SK-N-SH (cell line): ENCODE data around the gene RHOT2. TPM values are rescaled to one million over a fixed set of nuclear protein-coding genes. Genes with fewer than 3 reads are reported as not detected.
A peak's percentile ranks its signal among the peaks of the same experiment; 100 is the strongest.

Source experiments
- CTCF ChIA-PET: fragments of 300-600, 350-600 bp; formaldehyde crosslinking; extraction: SDS; loops from one replicate; lab custom pipeline; 2021; lab: Yijun Ruan, JAX
- POLR2A ChIA-PET: fragments of 350-600 bp; sonication (Branson Sonifier 250); formaldehyde crosslinking; extraction: SDS; loops from one replicate; lab custom pipeline; 2020; ENCODE audit warnings: antibody characterized with exemption, inconsistent platforms; lab: Yijun Ruan, JAX
- DNase-seq: peaks from one replicate; pipeline ENCODE4 v3.0.0; 2012
- H2AFZ ChIP-seq: fragments of 200-600 bp; sonication (generic); 2 replicates; pipeline ENCODE4 v1.8.1; 2016; ENCODE audit warnings: antibody characterized with exemption, mild to moderate bottlenecking, low read depth
- H3F3A ChIP-seq: fragments of 200-600 bp; sonication (generic); replicated peaks from 2 replicates; pipeline ENCODE3; 2016; ENCODE audit warnings: antibody characterized with exemption, mild to moderate bottlenecking; ENCODE audit not compliant: insufficient read depth
- H3K27ac ChIP-seq, 2 experiments: fragments of 200-500 bp in 1 of 2; fragments of 200-600 bp in 1 of 2; sonication (Bioruptor generic) in 1 of 2; sonication (generic), shearing (Covaris generic) in 1 of 2; 2 replicates each; pipeline versions ENCODE4 v1.5.1 to v1.6.1; 2014 to 2016; ENCODE audit warnings: low read depth in 2 of 2, inconsistent platforms in 1 of 2, low read length in 1 of 2, mild to moderate bottlenecking in 1 of 2, mixed read lengths in 1 of 2
- H3K27me3 ChIP-seq: fragments of 200-600 bp; sonication (generic), shearing (Covaris generic); 2 replicates; pipeline ENCODE4 v1.6.1; 2016; ENCODE audit warnings: mixed run types; ENCODE audit not compliant: insufficient read depth
- H3K36me3 ChIP-seq, 2 experiments: fragments of 200-500 bp in 1 of 2; fragments of 200-600 bp in 1 of 2; sonication (Bioruptor generic) in 1 of 2; sonication (generic) in 1 of 2; replicated peaks in 1 of 2; 2 replicates each; pipeline versions ENCODE3 to v1.5.1; 2014 to 2016; ENCODE audit warnings: low read length in 1 of 2, mild to moderate bottlenecking in 1 of 2; ENCODE audit not compliant: insufficient read depth in 2 of 2, control insufficient read depth in 1 of 2
- H3K4me1 ChIP-seq, 2 experiments: fragments of 200-500 bp in 1 of 2; fragments of 200-600 bp in 1 of 2; sonication (Bioruptor generic) in 1 of 2; sonication (generic), shearing (Covaris generic) in 1 of 2; 2 replicates each; pipeline versions ENCODE4 v1.5.1 to v1.6.1; 2014 to 2016; ENCODE audit warnings: low read depth in 1 of 2, low read length in 1 of 2, mixed run types in 1 of 2; ENCODE audit not compliant: insufficient read depth in 2 of 2, control insufficient read depth in 1 of 2
- H3K4me2 ChIP-seq: fragments of 200-600 bp; sonication (generic), shearing (Covaris generic); 2 replicates; pipeline ENCODE4 v1.6.1; 2017; ENCODE audit warnings: mixed run types
- H3K4me3 ChIP-seq, 2 experiments: fragments of 200-500 bp in 1 of 2; fragments of 200-600 bp in 1 of 2; sonication (Bioruptor generic) in 1 of 2; sonication (generic), shearing (Covaris generic) in 1 of 2; 2 replicates each; pipeline versions ENCODE4 v1.5.1 to v1.8.1; 2014 to 2016; ENCODE audit warnings: low read depth in 2 of 2, inconsistent platforms in 1 of 2, low read length in 1 of 2, mild to moderate bottlenecking in 1 of 2, mixed read lengths in 1 of 2, moderate library complexity in 1 of 2
- H3K79me2 ChIP-seq: fragments of 200-600 bp; sonication (generic); 2 replicates; pipeline ENCODE4 v1.8.1; 2017; ENCODE audit warnings: mild to moderate bottlenecking; ENCODE audit not compliant: insufficient read depth
- H3K9ac ChIP-seq: fragments of 200-600 bp; sonication (generic); 2 replicates; pipeline ENCODE4 v1.6.1; 2017; ENCODE audit warnings: mixed run types
- H3K9me2 ChIP-seq: fragments of 200-600 bp; sonication (generic); 2 replicates; pipeline ENCODE4 v1.6.1; 2017; ENCODE audit warnings: mixed run types
- H3K9me3 ChIP-seq: fragments of 200-600 bp; sonication (generic); 2 replicates; pipeline ENCODE4 v1.6.1; 2017; ENCODE audit warnings: mixed run types, mild to moderate bottlenecking, moderate library complexity
- H4K20me1 ChIP-seq: fragments of 200-600 bp; sonication (generic); 2 replicates; pipeline ENCODE4 v1.6.1; 2017; ENCODE audit warnings: mild to moderate bottlenecking, mixed run types; ENCODE audit not compliant: insufficient read depth
- CHD2 ChIP-seq: fragments of 150-350 bp; IDR thresholded peaks from 2 replicates; pipeline ENCODE4 v1.6.1; 2018; ENCODE audit warnings: low read length; ENCODE audit not compliant: partially characterized antibody
- FOXJ3 ChIP-seq: sonication (generic); formaldehyde crosslinking; IDR thresholded peaks from 2 replicates; pipeline ENCODE4 v1.5.1; 2020; ENCODE audit warnings: mild to moderate bottlenecking, missing genetic modification reagents
- MXI1 ChIP-seq: IDR thresholded peaks from 2 replicates; pipeline ENCODE4 v1.6.1; 2012; ENCODE audit warnings: mild to moderate bottlenecking, low read depth, low read length, improper control_type of control experiment
- NRF1 ChIP-seq: IDR thresholded peaks from 2 replicates; pipeline ENCODE4 v1.6.1; 2012; ENCODE audit warnings: low read depth, mild to moderate bottlenecking, low read length
- POLR2AphosphoS5 ChIP-seq: IDR thresholded peaks from 2 replicates; pipeline ENCODE4 v1.6.1; 2012; ENCODE audit warnings: low read depth, low read length
- RCOR1 ChIP-seq: fragments of 150-350 bp; IDR thresholded peaks from 2 replicates; pipeline ENCODE4 v1.6.1; 2017; ENCODE audit warnings: antibody characterized with exemption, low read length
- TAF1 ChIP-seq: IDR thresholded peaks from 2 replicates; pipeline ENCODE4 v1.6.1; 2012; ENCODE audit warnings: low read depth, mild to moderate bottlenecking, low read length, moderate library complexity, borderline replicate concordance
- WGBS: methylation state at CpG from one replicate; pipeline ENCODE4 v1.1.6; 2017; ENCODE audit warnings: low lambda C conversion rate; 5-methylcytosine and 5-hydroxymethylcytosine counted together
- polyA plus RNA-seq, 3 experiments: library from polyadenylated mRNA; depleted of rRNA; stranded (reverse); fragments of >200 nt; gene quantifications; 2 replicates each; pipeline ENCODE4 v1.2.3, GENCODE V29; 2012
- TF ChIP-seq, protein P1 (sequence below): fragments of 200-600 bp; sonication (generic); IDR thresholded peaks from 2 replicates; pipeline ENCODE4 v1.6.1; 2017; ENCODE audit warnings: antibody characterized with exemption, mild to moderate bottlenecking, moderate library complexity
- TF ChIP-seq, protein P2 (sequence below): IDR thresholded peaks from 2 replicates; pipeline ENCODE4 v1.4.0; 2012; ENCODE audit warnings: low read depth, borderline replicate concordance

Gene RHOT2
- polyA plus RNA-seq, 1 of the 3 experiments (the other 2 are of a cell fraction), result 229 TPM

DNA sequence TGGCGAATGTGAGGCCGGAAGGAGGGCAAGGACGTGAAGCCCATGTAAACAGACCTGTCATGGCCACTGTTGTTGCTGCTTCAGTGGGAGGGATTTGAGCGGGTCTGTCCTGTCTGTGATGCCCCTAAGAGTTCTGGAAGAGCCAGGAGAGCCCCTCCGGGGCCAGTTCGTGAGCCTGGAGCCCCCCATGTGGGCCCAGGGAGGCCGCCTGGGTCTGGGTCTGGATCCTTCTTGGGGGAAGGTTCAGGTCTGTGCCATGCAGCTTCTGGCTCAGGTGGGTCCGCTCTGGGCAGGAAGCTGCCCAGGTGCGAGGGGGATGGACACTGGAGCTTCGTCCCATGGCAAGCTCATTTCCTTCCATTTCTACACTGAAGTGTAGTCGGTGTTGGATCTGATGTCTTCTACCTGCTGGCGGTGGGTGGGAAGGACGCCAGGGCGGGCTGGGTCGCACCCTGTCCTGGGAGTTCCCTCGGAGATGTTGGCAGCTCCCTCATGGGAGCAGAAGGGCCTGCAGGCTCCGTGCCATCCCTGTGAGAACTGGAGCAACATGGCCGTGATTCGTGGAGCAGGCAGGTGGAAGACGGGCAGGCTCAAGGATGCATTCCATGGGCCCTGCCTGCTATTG, 48.3 kb upstream of the RHOT2 start (continued):
- TF ChIP-seq CHD2 (no peak), RCOR1 (no peak), TAF1 (no peak), MXI1 (no peak), NRF1 (no peak), POLR2AphosphoS5 (no peak)
- TF ChIP-seq, protein P1, sequence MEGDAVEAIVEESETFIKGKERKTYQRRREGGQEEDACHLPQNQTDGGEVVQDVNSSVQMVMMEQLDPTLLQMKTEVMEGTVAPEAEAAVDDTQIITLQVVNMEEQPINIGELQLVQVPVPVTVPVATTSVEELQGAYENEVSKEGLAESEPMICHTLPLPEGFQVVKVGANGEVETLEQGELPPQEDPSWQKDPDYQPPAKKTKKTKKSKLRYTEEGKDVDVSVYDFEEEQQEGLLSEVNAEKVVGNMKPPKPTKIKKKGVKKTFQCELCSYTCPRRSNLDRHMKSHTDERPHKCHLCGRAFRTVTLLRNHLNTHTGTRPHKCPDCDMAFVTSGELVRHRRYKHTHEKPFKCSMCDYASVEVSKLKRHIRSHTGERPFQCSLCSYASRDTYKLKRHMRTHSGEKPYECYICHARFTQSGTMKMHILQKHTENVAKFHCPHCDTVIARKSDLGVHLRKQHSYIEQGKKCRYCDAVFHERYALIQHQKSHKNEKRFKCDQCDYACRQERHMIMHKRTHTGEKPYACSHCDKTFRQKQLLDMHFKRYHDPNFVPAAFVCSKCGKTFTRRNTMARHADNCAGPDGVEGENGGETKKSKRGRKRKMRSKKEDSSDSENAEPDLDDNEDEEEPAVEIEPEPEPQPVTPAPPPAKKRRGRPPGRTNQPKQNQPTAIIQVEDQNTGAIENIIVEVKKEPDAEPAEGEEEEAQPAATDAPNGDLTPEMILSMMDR, result no peak
- TF ChIP-seq, all 33 proteins: peak for 0

DNA sequence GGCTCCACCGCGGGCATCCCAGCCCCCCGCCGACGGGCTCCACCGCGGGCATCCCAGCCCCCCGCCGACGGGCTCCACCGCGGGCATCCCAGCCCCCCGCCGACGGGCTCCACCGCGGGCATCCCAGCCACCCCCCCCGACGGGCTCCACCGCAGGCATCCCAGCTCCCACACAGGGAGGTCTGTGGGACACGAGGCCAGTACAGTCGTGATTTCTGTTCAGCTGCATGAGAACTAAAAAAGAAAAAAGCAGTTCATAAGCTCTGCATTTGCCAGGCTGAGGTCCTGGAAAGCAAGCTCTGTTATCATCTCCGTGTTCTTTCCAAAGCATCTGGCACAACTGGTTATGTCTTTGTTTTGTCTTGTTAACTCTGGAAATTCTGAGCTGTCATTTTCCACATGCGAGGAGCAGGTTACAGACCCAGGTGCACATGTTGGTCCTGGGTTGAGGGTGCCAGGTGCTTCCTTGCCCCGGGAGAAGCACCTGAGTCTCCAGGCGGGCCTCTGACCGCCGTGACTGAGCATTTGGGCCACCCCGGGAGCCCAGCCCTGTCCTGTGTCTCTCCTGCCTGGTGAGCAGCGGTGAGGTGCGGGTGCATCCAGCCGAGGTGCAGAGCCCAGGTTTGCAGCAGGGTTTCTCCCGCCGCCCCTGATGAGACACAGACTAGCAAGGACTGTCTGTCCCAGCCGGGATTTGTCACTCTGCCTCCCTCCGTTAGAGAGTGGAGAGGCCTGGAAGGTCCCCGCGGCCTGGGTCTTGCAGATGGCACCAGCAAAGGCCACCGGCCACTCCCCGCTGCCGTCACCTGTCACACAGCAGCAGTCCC, 47.0 kb upstream of the RHOT2 start:
- no peak overlapping the region for H3K9ac ChIP-seq
- no peak overlapping the region for H3K27ac ChIP-seq
- H3K4me2 ChIP-seq, result no peak overlapping the region
- peaks cover 0 to 13% of the 10 kb centered on the region in 2 experiments; a peak in 1 of 4 replicates for H3K4me1 ChIP-seq
- ChIA-PET POLR2A (interaction anchor here (1.1 kb wide), 1 partner anchor 219 kb away, joined by 3 read pairs; the partner anchor contains the start of gene DECR2), CTCF (interaction anchor here (2.5 kb wide), 1 partner anchor 20 kb away, joined by 9 read pairs; no protein-coding TSS in a partner anchor)
- DNase-seq, result peak; percentile 39
- H3F3A ChIP-seq, result peaks cover 5% of the 10 kb centered on the region
- H3K36me3 ChIP-seq, result peaks cover 0 to 1% of the 10 kb centered on the region in 2 experiments
- no peaks in the 10 kb centered on the region for H3K9me2 ChIP-seq
- H3K4me3 ChIP-seq, result no peak overlapping the region
- no peaks in the 10 kb centered on the region for H3K9me3 ChIP-seq
- peaks cover 10% of the 10 kb centered on the region; the same call in 1 of the 2 replicates for H4K20me1 ChIP-seq
- H3K79me2 ChIP-seq, result peaks cover 5% of the 10 kb centered on the region; the same call in 1 of the 2 replicates
- TF ChIP-seq FOXJ3 (CRISPR knock-in tag), result no peak
- no peak for TF ChIP-seq NRF1
- TF ChIP-seq, protein P2, sequence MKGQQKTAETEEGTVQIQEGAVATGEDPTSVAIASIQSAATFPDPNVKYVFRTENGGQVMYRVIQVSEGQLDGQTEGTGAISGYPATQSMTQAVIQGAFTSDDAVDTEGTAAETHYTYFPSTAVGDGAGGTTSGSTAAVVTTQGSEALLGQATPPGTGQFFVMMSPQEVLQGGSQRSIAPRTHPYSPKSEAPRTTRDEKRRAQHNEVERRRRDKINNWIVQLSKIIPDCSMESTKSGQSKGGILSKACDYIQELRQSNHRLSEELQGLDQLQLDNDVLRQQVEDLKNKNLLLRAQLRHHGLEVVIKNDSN, result no peak
- H2AFZ ChIP-seq, result no peak overlapping the region
- WGBS, result 93% methylated on average over 17 of the region's 41 CpGs
- no peaks in the 10 kb centered on the region for H3K27me3 ChIP-seq
